Suprapubic skin (tissue), 4 donors: ENCODE results near the gene KDM4B. TPM values are rescaled to one million over a fixed set of nuclear protein-coding genes. Genes with fewer than 3 reads are reported as not detected.

ENCODE experiments used
- DNase-seq, 2 donors: peaks; one replicate each; pipeline ENCODE4 v3.0.0-alpha.2; 2019; ENCODE audit warnings: low spot score in 2 of 2
- H3K27ac ChIP-seq: fragments of 200-600 bp; sonication (generic); one replicate; pipeline ENCODE4 v1.5.1; 2019
- H3K27me3 ChIP-seq: fragments of 200-600 bp; sonication (generic); one replicate; pipeline ENCODE4 v1.5.1; 2019
- H3K36me3 ChIP-seq: fragments of 200-600 bp; sonication (generic); one replicate; pipeline ENCODE4 v1.5.1; 2019
- H3K4me1 ChIP-seq: fragments of 200-600 bp; sonication (generic); one replicate; pipeline ENCODE4 v1.5.1; 2019
- H3K4me3 ChIP-seq: fragments of 200-600 bp; sonication (generic); one replicate; pipeline ENCODE4 v1.5.1; 2019; ENCODE audit warnings: mild to moderate bottlenecking
- H3K9me3 ChIP-seq: fragments of 200-600 bp; sonication (generic); one replicate; pipeline ENCODE4 v1.5.1; 2019
- CTCF ChIP-seq, 2 donors: fragments of 200-600 bp in 1 of 2; fragments of 450-650 bp in 1 of 2; sonication (generic) in 1 of 2; IDR thresholded peaks; one replicate each; pipeline ENCODE4 v1.5.1; 2016 to 2019; ENCODE audit warnings: antibody characterized with exemption in 2 of 2, mild to moderate bottlenecking in 1 of 2, moderate library complexity in 1 of 2
- EP300 ChIP-seq: sonication (generic); formaldehyde crosslinking; IDR thresholded peaks from one replicate; pipeline ENCODE4 v1.6.1; 2017; ENCODE audit warnings: antibody characterized with exemption
- POLR2A ChIP-seq, 2 donors: fragments of 450-650 bp; IDR thresholded peaks; one replicate each; pipeline ENCODE4 v1.6.1; 2017; ENCODE audit warnings: antibody characterized with exemption in 2 of 2, mild to moderate bottlenecking in 2 of 2, moderate library complexity in 2 of 2
- POLR2AphosphoS5 ChIP-seq, 3 donors: sonication (generic); formaldehyde crosslinking; IDR thresholded peaks; one replicate each; pipeline ENCODE4 v1.6.1; 2017; ENCODE audit warnings: antibody characterized with exemption in 3 of 3
- WGBS: methylation state at CpG from one replicate; pipeline ENCODE4 v1.1.5; 2018; 5-methylcytosine and 5-hydroxymethylcytosine counted together
- total RNA-seq, 4 donors: library from RNA; depleted of rRNA; stranded (reverse); fragments of >200 nt; gene quantifications; one replicate each; pipeline ENCODE4 v1.1.0, GENCODE V29; 2016

KDM4B gene
- total RNA-seq, 4 donors from 2014 or later: 34.2 to 82.7 (median 48.7) TPM

- DNase-seq: no peak
- 97% methylated on average over 36 of the region's 37 CpGs for WGBS
Measured at GRCh38 chr19:5096536-5096935, 127.6 kb downstream of the KDM4B start.

GRCh38 chr19:5097331-5097930 is 128.5 kb downstream of the KDM4B start:
- no peak overlapping the region for H3K4me3 ChIP-seq
- H3K36me3 ChIP-seq: peaks cover 31% of the 10 kb centered on the region
- H3K4me1 ChIP-seq: peaks cover 10% of the 10 kb centered on the region
- no peaks in the 10 kb centered on the region for H3K27me3 ChIP-seq
- no peak for TF ChIP-seq CTCF (IDR thresholded peaks at IDR 0.05)
- no peak for TF ChIP-seq EP300
- H3K27ac ChIP-seq: no peak overlapping the region
- peaks cover 12% of the 10 kb centered on the region for H3K9me3 ChIP-seq
- no peak for DNase-seq
- 96% methylated on average over 10 of the region's 16 CpGs for WGBS

More at GRCh38 chr19:5096536-5096935, 127.6 kb downstream of the KDM4B start:
- no peak overlapping the region for H3K27ac ChIP-seq
- TF ChIP-seq POLR2A (IDR thresholded peaks at IDR 0.05): no peak
- no peak for TF ChIP-seq CTCF (IDR thresholded peaks at IDR 0.05)
- TF ChIP-seq POLR2AphosphoS5 (IDR thresholded peaks at IDR 0.05): no peak
- TF ChIP-seq EP300: no peak
- H3K4me1 ChIP-seq: peaks cover 17% of the 10 kb centered on the region
- peaks cover 12% of the 10 kb centered on the region for H3K9me3 ChIP-seq
- peaks cover 31% of the 10 kb centered on the region for H3K36me3 ChIP-seq
- no peaks in the 10 kb centered on the region for H3K27me3 ChIP-seq
- no peak overlapping the region for H3K4me3 ChIP-seq

- peaks cover 31% of the 10 kb centered on the region for H3K36me3 ChIP-seq
- H3K4me1 ChIP-seq: peaks cover 10% of the 10 kb centered on the region
- DNase-seq: no peak
- WGBS: 89% methylated on average over 8 of the region's 9 CpGs
- H3K4me3 ChIP-seq: no peak overlapping the region
- H3K9me3 ChIP-seq: peaks cover 12% of the 10 kb centered on the region
- no peak for TF ChIP-seq CTCF (IDR thresholded peaks at IDR 0.05)
- TF ChIP-seq EP300: no peak
- TF ChIP-seq POLR2A (IDR thresholded peaks at IDR 0.05): no peak
- no peak for TF ChIP-seq POLR2AphosphoS5 (IDR thresholded peaks at IDR 0.05)
- H3K27me3 ChIP-seq: no peaks in the 10 kb centered on the region
- no peak overlapping the region for H3K27ac ChIP-seq
Measured at GRCh38 chr19:5097959-5098623, 129.2 kb downstream of the KDM4B start.

- TF ChIP-seq EP300: no peak
- TF ChIP-seq POLR2A (IDR thresholded peaks at IDR 0.05): no peak
- no peak for TF ChIP-seq POLR2AphosphoS5 (IDR thresholded peaks at IDR 0.05)
- TF ChIP-seq CTCF (IDR thresholded peaks at IDR 0.05): no peak
- WGBS: 94% methylated on average over 3 of the region's 3 CpGs
- peaks cover 31% of the 10 kb centered on the region for H3K36me3 ChIP-seq
- H3K9me3 ChIP-seq: peaks cover 12% of the 10 kb centered on the region
- no peak overlapping the region for H3K4me3 ChIP-seq
- peaks cover 15% of the 10 kb centered on the region for H3K4me1 ChIP-seq
- H3K27ac ChIP-seq: no peak overlapping the region
- no peak for DNase-seq
- no peaks in the 10 kb centered on the region for H3K27me3 ChIP-seq
Measured at GRCh38 chr19:5098646-5099045, 129.7 kb downstream of the KDM4B start.

GRCh38 chr19:5099701-5100221 is 130.8 kb downstream of the KDM4B start:
- Histone ChIP-seq H3K27ac (no peak overlapping the region), H3K36me3 (peaks cover 31% of the 10 kb centered on the region), H3K27me3 (no peaks in the 10 kb centered on the region), H3K4me1 (peaks cover 26% of the 10 kb centered on the region), H3K4me3 (no peak overlapping the region), H3K9me3 (peaks cover 12% of the 10 kb centered on the region)
- TF ChIP-seq POLR2AphosphoS5 (IDR thresholded peaks at IDR 0.05) (no peak), CTCF (IDR thresholded peaks at IDR 0.05) (no peak), POLR2A (IDR thresholded peaks at IDR 0.05) (no peak), EP300 (no peak)
- WGBS: 93% methylated on average over 5 of the region's 5 CpGs
- no peak for DNase-seq
